T-helper 2 cell treated with Interferon-gamma antibody and Interleukin-4, amounts not matched to agents 100 ng/mL and 5 ng/mL, for 36 hours (primary cell): ENCODE data around the gene PRPF31. TPM values are rescaled to one million over a fixed set of nuclear protein-coding genes. Genes with fewer than 3 reads are reported as not detected.
"Not testable (repeated sequence)": the region's sequence is repeated elsewhere in the genome, so short reads cannot be mapped to it uniquely, and the experiment has no call there.

ENCODE experiments used
- intact Hi-C: fragments of 100-400 bp; cut with micrococcal nuclease; formaldehyde crosslinking; loops from one replicate; pipeline ENCODE4 v1.15.1; 2023
- total RNA-seq: library from RNA; stranded (reverse); gene quantifications from 2 replicates; pipeline ENCODE4 v1.2.3, GENCODE V29; 2022

PRPF31 gene
- total RNA-seq, result 71.3 and 75.9 TPM in 2 replicates

- intact Hi-C loops, result loop anchor here (1.0 to 2.0 kb wide), 6 partner anchors 13 to 247 kb away; partner anchors contain the start of genes CNOT3, LENG1, MBOAT7 and NDUFA3
Measured at GRCh38 chr19:54115109-54116063, at the start of gene PRPF31, which contains the start of gene TFPT. Gene PRPF31, plus strand, starts transcription at chr19:54115754. Its CDS starts 2,525 bp downstream, at chr19:54118279. Gene TFPT, minus strand, starts transcription at chr19:54115657. Its CDS starts 388 bp downstream, at chr19:54115269.

GRCh38 chr19:54069470-54069869, 46.1 kb upstream of the PRPF31 start:
- intact Hi-C loops, result no loop called here

GRCh38 chr19:54073829-54074228, 41.7 kb upstream of the PRPF31 start:
- intact Hi-C loops, result no loop called here

- intact Hi-C loops, result no loop called here
Measured at GRCh38 chr19:54074851-54075250, 40.7 kb upstream of the PRPF31 start.

- intact Hi-C loops, result no loop called here
Measured at GRCh38 chr19:54077334-54077733, 38.2 kb upstream of the PRPF31 start.

GRCh38 chr19:54081032-54081431, 34.5 kb upstream of the PRPF31 start, which contains the start of gene TARM1:
Gene TARM1, minus strand, starts transcription at chr19:54081365. Its CDS starts 25 bp downstream, at chr19:54081340.
- intact Hi-C loops, result no loop called here

GRCh38 chr19:54084410-54084809, 31.1 kb upstream of the PRPF31 start:
- intact Hi-C loops, result no loop called here

GRCh38 chr19:54094426-54095000, 21.0 kb upstream of the PRPF31 start:
- intact Hi-C loops, result no loop called here

- intact Hi-C loops, result no loop called here
Measured at GRCh38 chr19:54095136-54095858, 20.3 kb upstream of the PRPF31 start.

GRCh38 chr19:54095859-54096616, 19.5 kb upstream of the PRPF31 start:
- intact Hi-C loops, result not testable (repeated sequence)

GRCh38 chr19:54096617-54097106, 18.9 kb upstream of the PRPF31 start:
- intact Hi-C loops, result no loop called here

GRCh38 chr19:54099190-54099902, 16.2 kb upstream of the PRPF31 start:
- intact Hi-C loops, result no loop called here

- intact Hi-C loops, result loop anchor here (5.0 kb wide), 1 partner anchor 362 kb away; the partner anchor contains the start of gene LENG9
Measured at GRCh38 chr19:54099903-54100255, 15.7 kb upstream of the PRPF31 start.

GRCh38 chr19:54100561-54100960, 15.0 kb upstream of the PRPF31 start, which contains the start of gene OSCAR:
Gene OSCAR, minus strand, starts transcription at chr19:54100803. Its CDS starts 11 bp downstream, at chr19:54100792.
- intact Hi-C loops, result loop anchor here (5.0 kb wide), 1 partner anchor 362 kb away; the partner anchor contains the start of gene LENG9

- intact Hi-C loops, result loop anchor here (1.0 to 5.0 kb wide), 5 partner anchors 13 to 360 kb away; partner anchors contain the start of genes CNOT3, LENG1, LENG9 and PRPF31
Measured at GRCh38 chr19:54102421-54103169, 13.0 kb upstream of the PRPF31 start, which contains the start of gene NDUFA3. Gene NDUFA3, plus strand, starts transcription at chr19:54102855. Its CDS starts 24 bp downstream, at chr19:54102879.

GRCh38 chr19:54104998-54105715, 10.4 kb upstream of the PRPF31 start:
- intact Hi-C loops, result loop anchor here (5.0 kb wide), 1 partner anchor 357 kb away; the partner anchor contains the start of gene LENG9

- intact Hi-C loops, result no loop called here
Measured at GRCh38 chr19:54105796-54106195, 9.8 kb upstream of the PRPF31 start.

- intact Hi-C loops, result no loop called here
Measured at GRCh38 chr19:54106716-54107115, 8.8 kb upstream of the PRPF31 start.
